GM13976 (cell line): Measurements from ENCODE around the gene YWHAQ.
A peak's percentile ranks its signal among the peaks of the same experiment; 100 is the strongest.

ENCODE experiments used
- DNase-seq: peaks from one replicate; pipeline ENCODE4 v3.0.0; 2012; ENCODE audit warnings: low spot score
- in situ Hi-C: fragments of 300-500 bp; cut with MboI; formaldehyde crosslinking; loops from one replicate; pipeline ENCODE4 v1.12.0; 2022; ENCODE audit warnings: low sequenced_read_pairs, mixed read lengths, inconsistent platforms; ENCODE audit not compliant: unreplicated experiment
- TF ChIP-seq, protein P1 (sequence below): IDR thresholded peaks from 2 replicates; pipeline ENCODE4 v1.5.1; 2012; ENCODE audit warnings: borderline replicate concordance, mild to moderate bottlenecking; ENCODE audit not compliant: insufficient read depth; ENCODE audit errors: extremely low read depth, missing control alignments, control extremely low read depth

YWHAQ gene

DNA sequence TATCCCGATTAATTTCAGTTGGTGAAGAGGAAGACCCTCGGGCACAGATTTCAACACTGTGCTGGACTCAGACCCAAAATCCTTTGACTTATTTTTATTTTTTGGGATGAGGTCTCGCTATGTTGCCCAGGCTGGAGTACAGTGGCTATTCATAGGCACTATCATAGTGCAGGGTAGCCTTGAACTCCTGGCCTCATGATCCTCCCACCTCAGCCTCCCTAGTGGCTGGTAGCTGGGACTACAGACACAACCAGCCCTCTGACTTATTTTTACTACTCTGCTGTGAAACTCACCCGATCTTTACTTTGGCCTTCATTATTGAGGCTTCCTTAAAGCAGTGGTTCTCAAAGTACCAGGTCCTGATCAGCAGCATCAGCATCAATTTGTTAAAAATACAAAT is 57.0 kb downstream of the YWHAQ start:
- DNase-seq, result no peak
- TF ChIP-seq, protein P1, sequence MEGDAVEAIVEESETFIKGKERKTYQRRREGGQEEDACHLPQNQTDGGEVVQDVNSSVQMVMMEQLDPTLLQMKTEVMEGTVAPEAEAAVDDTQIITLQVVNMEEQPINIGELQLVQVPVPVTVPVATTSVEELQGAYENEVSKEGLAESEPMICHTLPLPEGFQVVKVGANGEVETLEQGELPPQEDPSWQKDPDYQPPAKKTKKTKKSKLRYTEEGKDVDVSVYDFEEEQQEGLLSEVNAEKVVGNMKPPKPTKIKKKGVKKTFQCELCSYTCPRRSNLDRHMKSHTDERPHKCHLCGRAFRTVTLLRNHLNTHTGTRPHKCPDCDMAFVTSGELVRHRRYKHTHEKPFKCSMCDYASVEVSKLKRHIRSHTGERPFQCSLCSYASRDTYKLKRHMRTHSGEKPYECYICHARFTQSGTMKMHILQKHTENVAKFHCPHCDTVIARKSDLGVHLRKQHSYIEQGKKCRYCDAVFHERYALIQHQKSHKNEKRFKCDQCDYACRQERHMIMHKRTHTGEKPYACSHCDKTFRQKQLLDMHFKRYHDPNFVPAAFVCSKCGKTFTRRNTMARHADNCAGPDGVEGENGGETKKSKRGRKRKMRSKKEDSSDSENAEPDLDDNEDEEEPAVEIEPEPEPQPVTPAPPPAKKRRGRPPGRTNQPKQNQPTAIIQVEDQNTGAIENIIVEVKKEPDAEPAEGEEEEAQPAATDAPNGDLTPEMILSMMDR, result no peak
- in situ Hi-C loops, result no loop called here

DNA sequence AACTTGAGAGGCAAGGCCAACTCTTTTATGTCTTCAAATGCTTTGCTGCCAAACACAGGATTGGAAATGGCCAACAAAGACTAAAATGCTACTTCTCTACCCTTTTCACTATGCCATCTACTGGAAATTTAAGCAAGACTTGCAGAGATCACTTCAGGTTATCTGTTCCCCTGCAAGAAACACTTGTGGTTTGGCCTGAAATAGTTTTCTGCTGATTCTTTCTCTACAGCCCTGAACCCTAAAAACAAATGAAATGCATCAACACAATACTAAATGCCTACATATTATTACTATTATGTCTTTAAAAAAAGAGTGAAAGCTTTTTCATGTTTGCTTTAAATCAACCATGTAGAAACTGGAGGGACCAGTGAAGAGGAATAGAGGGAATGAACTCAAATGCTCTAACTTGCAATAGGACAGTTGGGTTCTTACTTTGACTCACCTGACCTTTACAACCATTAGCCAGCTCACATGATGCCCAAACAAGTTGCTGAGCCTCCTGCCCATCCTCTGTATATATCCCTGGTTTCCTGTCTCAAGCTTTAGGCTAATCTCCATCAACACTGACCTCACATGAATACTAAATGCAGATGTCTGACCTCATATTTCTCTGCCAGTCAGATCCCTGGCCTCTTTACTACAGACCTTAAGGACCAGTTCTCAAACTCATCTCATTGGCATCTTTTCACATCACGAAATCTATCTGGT is 57.6 kb downstream of the YWHAQ start:
- in situ Hi-C loops, result no loop called here
- DNase-seq, result no peak

DNA sequence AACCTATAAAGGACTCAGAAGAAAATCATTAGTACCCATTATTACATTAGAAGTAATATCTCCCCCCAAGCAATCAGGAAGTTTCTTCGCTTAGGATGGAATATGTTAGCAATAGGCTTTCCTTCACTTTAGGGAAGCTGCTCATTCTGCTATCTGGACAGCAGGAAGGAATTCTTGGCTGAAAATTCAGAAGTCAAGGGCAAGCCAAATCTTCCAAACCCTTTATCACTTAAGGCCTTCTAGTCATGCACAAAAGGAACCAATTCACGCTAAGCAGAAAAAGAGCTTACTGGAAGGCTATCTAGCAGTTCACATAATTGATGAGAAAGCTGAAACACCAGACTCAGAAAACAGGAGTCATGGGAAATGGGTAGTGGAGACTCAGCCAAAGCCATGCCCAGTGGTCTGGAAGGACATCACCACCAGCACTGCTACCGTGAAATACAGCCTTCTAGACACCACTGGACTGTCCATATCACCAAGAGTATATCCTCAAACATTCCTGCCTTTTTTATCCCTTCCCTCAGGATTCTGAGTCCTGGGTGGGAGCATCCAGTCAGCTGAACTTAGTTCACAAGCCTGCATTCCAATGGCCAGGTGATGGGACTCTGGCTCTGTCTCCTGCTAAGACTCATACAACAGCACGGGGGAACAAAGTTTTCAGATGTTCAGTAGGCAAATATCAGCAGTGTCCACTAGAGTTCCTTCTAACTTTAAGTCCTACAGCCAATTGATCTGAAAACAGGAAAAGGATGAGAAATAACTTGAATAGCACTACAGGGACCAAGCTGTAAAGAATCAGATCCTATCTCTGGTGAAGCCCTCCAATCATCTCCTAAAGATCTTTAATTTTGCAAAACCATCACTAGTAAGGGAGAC is 60.4 kb downstream of the YWHAQ start:
- in situ Hi-C loops, result no loop called here
- DNase-seq, result no peak
- TF ChIP-seq, protein P1, result peak; percentile 16

More for the DNA sequence above, 57.6 kb downstream of the YWHAQ start:
- TF ChIP-seq, protein P1, result no peak

DNA sequence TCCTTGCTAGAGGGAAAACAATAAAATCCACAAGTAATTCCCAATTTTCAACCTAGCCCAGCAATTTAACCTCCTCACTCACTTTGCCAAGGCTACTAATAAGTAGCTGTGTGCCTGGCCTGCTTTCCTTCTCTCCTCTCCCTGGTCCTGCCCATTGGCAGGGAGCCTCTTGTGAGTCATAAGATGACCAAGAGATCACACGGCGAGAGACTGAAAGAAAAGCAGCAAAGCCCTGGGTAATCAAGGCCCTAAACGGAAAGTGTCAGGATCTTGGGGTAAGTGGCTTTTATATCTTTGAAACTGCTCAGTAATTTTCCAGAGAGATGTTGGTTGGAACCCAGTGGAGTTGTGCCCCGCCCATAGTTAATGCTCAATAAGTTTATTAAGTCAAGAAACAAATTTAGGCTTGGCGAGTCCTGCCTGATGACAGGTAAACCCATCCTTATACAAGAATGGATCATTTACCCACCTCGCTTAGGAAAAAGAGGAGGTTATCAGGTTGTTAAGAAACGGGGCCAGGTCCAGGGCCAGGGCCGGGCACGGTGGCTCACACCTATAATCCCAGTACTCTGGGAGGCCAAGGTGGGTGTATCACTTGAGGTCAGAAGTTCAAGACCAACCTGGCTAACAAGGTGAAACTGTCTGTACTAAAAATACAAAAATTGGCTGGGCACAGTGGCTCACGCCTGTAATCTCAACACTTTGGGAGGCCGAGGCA is 65.2 kb downstream of the YWHAQ start:
- no peak for DNase-seq
- TF ChIP-seq, protein P1, result no peak
- in situ Hi-C loops, result no loop called here

DNA sequence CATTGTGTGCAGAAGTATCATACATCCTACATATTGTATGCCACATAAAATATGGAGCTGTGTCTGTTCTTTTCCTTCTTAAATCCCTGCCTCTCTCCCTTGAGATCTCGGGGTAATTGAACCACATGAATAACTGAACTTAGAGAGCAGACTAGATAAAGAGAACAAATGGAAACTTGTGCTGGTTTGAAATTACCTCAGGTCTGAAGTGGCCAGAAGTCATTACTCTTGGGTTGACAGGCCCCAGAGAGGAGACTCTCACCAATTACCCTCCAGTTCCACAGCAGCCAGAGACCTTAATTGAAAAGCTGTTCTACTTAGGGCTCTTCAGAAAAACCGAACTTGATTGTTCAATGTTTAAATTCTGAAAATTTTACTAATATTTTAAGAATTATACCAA is 70.2 kb downstream of the YWHAQ start:
- in situ Hi-C loops, result no loop called here
- TF ChIP-seq, protein P1, result no peak
- no peak for DNase-seq

DNA sequence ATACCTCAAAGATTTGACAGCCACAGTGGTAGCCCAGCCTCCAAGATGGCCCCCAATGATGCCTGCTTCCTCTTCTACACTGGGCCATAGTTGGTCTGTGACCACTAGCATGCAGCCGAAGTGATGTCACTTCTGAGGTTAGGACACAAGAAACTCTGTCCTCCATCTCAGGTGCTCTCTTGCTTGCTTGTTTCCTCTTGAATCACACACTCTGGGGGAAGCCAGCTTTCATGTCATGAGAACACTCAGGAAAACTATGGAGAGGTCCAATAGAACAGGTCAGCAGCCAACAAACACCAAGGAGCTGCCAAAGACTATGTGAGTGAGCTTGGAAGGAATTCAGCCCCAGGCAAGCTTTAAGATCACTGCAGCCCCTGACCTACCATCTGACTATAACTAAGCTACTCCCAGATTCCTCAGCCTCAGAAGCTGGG is 71.8 kb downstream of the YWHAQ start:
- in situ Hi-C loops, result no loop called here
- TF ChIP-seq, protein P1, result no peak
- DNase-seq, result peak; percentile 32
